Astrocyte of the spinal cord (primary cell): Measurements from ENCODE around the gene PRDX2.

ENCODE experiments used
- DNase-seq: peaks from one replicate; pipeline ENCODE4 v3.0.0; 2011; ENCODE audit warnings: low read depth, low spot score
- H3K4me3 ChIP-seq: 2 replicates; pipeline ENCODE4 v1.5.1; 2011; ENCODE audit warnings: low read depth, mild to moderate bottlenecking, low read length, moderate library complexity
- CTCF ChIP-seq: IDR thresholded peaks from 2 replicates; pipeline ENCODE4 v1.5.1; 2012; ENCODE audit warnings: low read depth, mild to moderate bottlenecking, low read length, inconsistent platforms
- in situ Hi-C: cut with HindIII; loops from 2 replicates; pipeline ENCODE4 v1.10.0; 2017; ENCODE audit warnings: low sequenced_read_pairs

The PRDX2 gene

GRCh38 chr19:12791345-12792050, 10.1 kb downstream of the PRDX2 start, which contains the start of gene JUNB:
Gene JUNB, plus strand, starts transcription at chr19:12791486. Its CDS starts 286 bp downstream, at chr19:12791772.
- peak within 1 kb of the TSS; percentile 99 for H3K4me3 ChIP-seq
- no peak for TF ChIP-seq CTCF
- in situ Hi-C loops: no loop called here
- peak; percentile 98 for DNase-seq

GRCh38 chr19:12790628-12791344, 10.8 kb downstream of the PRDX2 start:
- no peak for TF ChIP-seq CTCF
- H3K4me3 ChIP-seq: peak overlapping the region; percentile 99
- in situ Hi-C loops: no loop called here
- DNase-seq: no peak

- in situ Hi-C loops: no loop called here
- no peak for TF ChIP-seq CTCF
- H3K4me3 ChIP-seq: peak overlapping the region; percentile 99
- DNase-seq: peak; percentile 98
Measured at GRCh38 chr19:12789904-12790619, 11.5 kb downstream of the PRDX2 start.

- peak overlapping the region; percentile 21 for H3K4me3 ChIP-seq
- TF ChIP-seq CTCF: no peak
- in situ Hi-C loops: no loop called here
- DNase-seq: peak; percentile 50
Measured at GRCh38 chr19:12789098-12789903, 12.3 kb downstream of the PRDX2 start.

GRCh38 chr19:12788682-12789097, 12.9 kb downstream of the PRDX2 start:
- peak; percentile 2 for TF ChIP-seq CTCF
- H3K4me3 ChIP-seq: no peak overlapping the region
- in situ Hi-C loops: no loop called here
- DNase-seq: peak; percentile 66

GRCh38 chr19:12788042-12788681, 13.4 kb downstream of the PRDX2 start:
- TF ChIP-seq CTCF: no peak
- no peak for DNase-seq
- in situ Hi-C loops: no loop called here
- H3K4me3 ChIP-seq: no peak overlapping the region
